Measurements from ENCODE around the gene EGR4.
A peak's percentile ranks its signal among the peaks of the same experiment; 100 is the strongest.

Gene EGR4

DNA sequence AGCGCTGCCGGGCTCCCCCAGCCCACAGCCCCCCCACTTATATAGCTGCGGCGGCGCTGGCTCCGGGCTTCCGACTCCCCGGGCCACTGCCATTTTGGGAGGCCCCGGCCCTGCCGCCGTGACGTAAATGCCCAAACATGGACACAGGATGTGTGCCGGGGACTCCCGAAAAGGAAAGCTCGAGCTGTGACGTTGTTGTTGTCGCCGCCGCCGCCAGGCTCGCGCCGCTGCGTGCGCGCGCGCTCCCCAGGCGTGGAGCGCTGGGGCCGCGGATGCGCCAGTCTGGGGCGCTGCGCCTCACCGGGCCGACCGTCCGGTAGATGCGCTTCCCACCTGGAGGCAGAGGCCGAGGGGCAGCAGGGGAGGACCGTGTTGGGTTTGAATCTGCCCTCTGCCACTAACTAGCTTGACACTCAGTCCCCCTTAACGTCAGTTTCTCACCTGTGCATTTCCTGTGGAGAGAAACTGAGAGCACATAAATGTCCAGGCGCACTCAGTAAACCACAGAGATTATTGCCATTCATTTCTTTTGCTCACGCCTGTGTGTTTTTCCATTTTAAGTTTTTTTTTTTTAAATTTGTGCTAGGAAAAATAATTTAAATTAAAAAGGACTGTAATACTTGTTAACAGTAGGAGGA is at the start of gene EGR4:
Gene EGR4 (minus strand): TSS at position 15 of the 638 bp plus-strand sequence. CDS start 231 bp downstream, outside the sequence.
- Histone ChIP-seq H3K36me3 (ENCODE audit: control insufficient read depth in 2 of 2, insufficient read depth in 2 of 2, low read length in 2 of 2) (no peaks in the 10 kb centered on the region), H3K27ac (ENCODE audit: low read length) (no peak within 1 kb of the TSS), H3K27me3 (ENCODE audit: control insufficient read depth in 1 of 2, insufficient read depth in 2 of 2, low read length in 2 of 2) (peaks cover 60 to 64% of the 10 kb centered on the region in 2 donors), H3K4me1 (ENCODE audit: control insufficient read depth, insufficient read depth, low read length) (peaks cover 13% of the 10 kb centered on the region), H3K4me3 (ENCODE audit: low read length in 2 of 2) (peak within 1 kb of the TSS; percentile 59 to 69), H3K9ac (ENCODE audit: low read length in 2 of 2) (no peak within 1 kb of the TSS), H3K9me3 (ENCODE audit: control insufficient read depth in 2 of 2, low read length in 2 of 2) (peaks cover 3 to 4% of the 10 kb centered on the region in 2 donors)

DNA sequence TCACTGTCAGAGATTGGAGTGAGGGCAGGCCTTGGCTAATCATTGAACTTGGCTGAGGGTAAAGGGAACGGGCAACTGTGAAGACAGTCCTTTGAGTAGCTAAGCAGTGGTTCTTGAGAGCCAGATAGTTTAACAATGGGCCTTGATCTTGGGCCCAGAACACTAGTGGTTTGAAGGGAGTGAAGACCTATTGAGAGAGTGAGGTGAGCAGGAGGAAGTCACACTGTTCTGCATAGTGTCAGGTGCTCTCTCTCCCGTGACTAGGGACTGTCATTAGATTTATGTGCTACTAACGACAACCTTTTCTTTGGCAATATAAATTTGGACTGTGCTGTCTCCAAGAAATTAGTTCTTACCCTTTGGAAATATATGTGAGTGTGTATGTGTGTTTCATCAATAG is 47.7 kb upstream of the EGR4 start:
- no peak overlapping the region for H3K9ac ChIP-seq (ENCODE audit: low read length in 2 of 2)
- H3K27me3 ChIP-seq (ENCODE audit: control insufficient read depth in 1 of 2, insufficient read depth in 2 of 2, low read length in 2 of 2) = no peaks in the 10 kb centered on the region
- no peak overlapping the region for H3K4me3 ChIP-seq (ENCODE audit: low read length in 2 of 2)
- no peaks in the 10 kb centered on the region for H3K36me3 ChIP-seq (ENCODE audit: control insufficient read depth in 2 of 2, insufficient read depth in 2 of 2, low read length in 2 of 2)
- no peaks in the 10 kb centered on the region for H3K4me1 ChIP-seq (ENCODE audit: control insufficient read depth, insufficient read depth, low read length)
- H3K27ac ChIP-seq (ENCODE audit: low read length) = no peak overlapping the region
- no peaks in the 10 kb centered on the region for H3K9me3 ChIP-seq (ENCODE audit: control insufficient read depth in 2 of 2, low read length in 2 of 2)

DNA sequence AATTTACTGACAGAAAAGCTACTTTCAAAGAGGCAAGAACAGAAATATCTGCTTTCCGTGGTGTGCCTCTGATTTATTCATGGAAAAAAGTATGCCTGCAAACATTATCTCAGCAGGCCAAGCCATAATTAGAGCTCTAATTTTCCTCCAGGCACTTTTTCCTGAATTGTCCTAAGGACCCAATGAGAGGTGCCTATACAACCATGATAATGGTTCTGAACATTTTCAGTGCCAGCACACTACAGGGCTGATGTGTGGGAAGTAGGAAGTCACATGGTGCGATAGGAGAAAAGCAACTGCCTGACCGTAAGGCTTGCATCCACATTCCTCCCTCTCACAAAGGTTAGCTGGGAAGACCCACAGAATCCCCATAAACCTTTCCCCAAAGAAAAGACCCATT is 45.9 kb upstream of the EGR4 start:
- peaks cover 0 to 2% of the 10 kb centered on the region in 2 donors for H3K9me3 ChIP-seq (ENCODE audit: control insufficient read depth in 2 of 2, low read length in 2 of 2)
- no peak overlapping the region for H3K27ac ChIP-seq (ENCODE audit: low read length)
- H3K4me1 ChIP-seq (ENCODE audit: control insufficient read depth, insufficient read depth, low read length) = no peaks in the 10 kb centered on the region
- no peak overlapping the region for H3K4me3 ChIP-seq (ENCODE audit: low read length in 2 of 2)
- H3K27me3 ChIP-seq (ENCODE audit: control insufficient read depth in 1 of 2, insufficient read depth in 2 of 2, low read length in 2 of 2) = no peaks in the 10 kb centered on the region
- no peaks in the 10 kb centered on the region for H3K36me3 ChIP-seq (ENCODE audit: control insufficient read depth in 2 of 2, insufficient read depth in 2 of 2, low read length in 2 of 2)
- H3K9ac ChIP-seq (ENCODE audit: low read length in 2 of 2) = no peak overlapping the region

DNA sequence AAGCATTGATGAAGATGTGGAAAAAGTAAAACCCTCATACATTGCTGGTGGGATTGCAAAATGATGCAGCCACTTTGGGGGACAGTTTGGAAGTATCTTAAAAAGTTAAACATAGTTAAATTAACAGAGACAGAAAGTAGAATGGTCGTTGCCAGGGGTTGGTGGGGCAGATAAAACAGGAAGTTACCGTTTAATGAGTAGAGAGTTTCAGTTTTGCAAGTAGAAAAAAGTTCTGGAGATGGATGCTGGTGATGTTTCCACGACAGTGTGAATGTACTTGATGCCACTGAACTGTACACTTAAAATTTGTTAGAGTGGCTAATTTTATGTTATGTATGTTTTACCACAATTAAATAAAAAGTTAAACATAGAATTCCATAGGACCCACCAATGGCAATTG is 44.5 kb upstream of the EGR4 start:
- Histone ChIP-seq H3K9ac (ENCODE audit: low read length in 2 of 2) (no peak overlapping the region), H3K9me3 (ENCODE audit: control insufficient read depth in 2 of 2, low read length in 2 of 2) (peaks cover 0 to 2% of the 10 kb centered on the region in 2 donors), H3K27me3 (ENCODE audit: control insufficient read depth in 1 of 2, insufficient read depth in 2 of 2, low read length in 2 of 2) (no peaks in the 10 kb centered on the region), H3K36me3 (ENCODE audit: control insufficient read depth in 2 of 2, insufficient read depth in 2 of 2, low read length in 2 of 2) (no peaks in the 10 kb centered on the region), H3K4me3 (ENCODE audit: low read length in 2 of 2) (no peak overlapping the region), H3K4me1 (ENCODE audit: control insufficient read depth, insufficient read depth, low read length) (no peaks in the 10 kb centered on the region), H3K27ac (ENCODE audit: low read length) (no peak overlapping the region)

DNA sequence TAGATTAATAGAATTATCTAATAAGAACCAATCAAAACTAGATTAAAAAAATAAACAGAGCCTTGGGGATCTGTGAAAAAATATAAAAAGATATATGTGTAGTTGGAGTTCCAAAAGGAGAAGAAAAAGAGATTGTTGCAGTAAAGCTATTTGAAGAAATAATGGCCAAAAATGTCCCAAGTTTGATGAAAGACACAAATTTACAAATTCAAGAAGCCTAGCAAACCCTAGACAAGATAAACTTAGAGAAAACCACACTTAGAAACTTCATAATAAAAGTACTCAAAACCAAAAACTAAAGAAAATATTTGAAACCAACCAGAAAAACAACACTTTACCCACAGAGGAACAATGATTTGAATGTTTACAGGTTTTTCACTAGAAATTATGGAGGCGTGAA is 41.3 kb upstream of the EGR4 start:
- Histone ChIP-seq H3K9me3 (ENCODE audit: control insufficient read depth in 2 of 2, low read length in 2 of 2) (peaks cover 0 to 2% of the 10 kb centered on the region in 2 donors), H3K4me3 (ENCODE audit: low read length in 2 of 2) (no peak overlapping the region), H3K27me3 (ENCODE audit: control insufficient read depth in 1 of 2, insufficient read depth in 2 of 2, low read length in 2 of 2) (no peaks in the 10 kb centered on the region), H3K9ac (ENCODE audit: low read length in 2 of 2) (no peak overlapping the region), H3K27ac (ENCODE audit: low read length) (no peak overlapping the region), H3K4me1 (ENCODE audit: control insufficient read depth, insufficient read depth, low read length) (no peaks in the 10 kb centered on the region), H3K36me3 (ENCODE audit: control insufficient read depth in 2 of 2, insufficient read depth in 2 of 2, low read length in 2 of 2) (no peaks in the 10 kb centered on the region)

GRCh38 chr2:73334045-73334444 is 40.7 kb upstream of the EGR4 start:
- no peaks in the 10 kb centered on the region for H3K36me3 ChIP-seq (ENCODE audit: control insufficient read depth in 2 of 2, insufficient read depth in 2 of 2, low read length in 2 of 2)
- peaks cover 0 to 2% of the 10 kb centered on the region in 2 donors for H3K9me3 ChIP-seq (ENCODE audit: control insufficient read depth in 2 of 2, low read length in 2 of 2)
- no peaks in the 10 kb centered on the region for H3K4me1 ChIP-seq (ENCODE audit: control insufficient read depth, insufficient read depth, low read length)
- H3K9ac ChIP-seq (ENCODE audit: low read length in 2 of 2) = no peak overlapping the region
- no peak overlapping the region for H3K27ac ChIP-seq (ENCODE audit: low read length)
- H3K27me3 ChIP-seq (ENCODE audit: control insufficient read depth in 1 of 2, insufficient read depth in 2 of 2, low read length in 2 of 2) = no peaks in the 10 kb centered on the region
- no peak overlapping the region for H3K4me3 ChIP-seq (ENCODE audit: low read length in 2 of 2)

- Histone ChIP-seq H3K9me3 (ENCODE audit: control insufficient read depth in 2 of 2, low read length in 2 of 2) (peaks cover 0 to 2% of the 10 kb centered on the region in 2 donors), H3K36me3 (ENCODE audit: control insufficient read depth in 2 of 2, insufficient read depth in 2 of 2, low read length in 2 of 2) (no peaks in the 10 kb centered on the region), H3K9ac (ENCODE audit: low read length in 2 of 2) (no peak overlapping the region), H3K4me1 (ENCODE audit: control insufficient read depth, insufficient read depth, low read length) (no peaks in the 10 kb centered on the region), H3K4me3 (ENCODE audit: low read length in 2 of 2) (no peak overlapping the region), H3K27ac (ENCODE audit: low read length) (no peak overlapping the region), H3K27me3 (ENCODE audit: control insufficient read depth in 1 of 2, insufficient read depth in 2 of 2, low read length in 2 of 2) (no peaks in the 10 kb centered on the region)
Observed at GRCh38 chr2:73333564-73333963, 40.2 kb upstream of the EGR4 start.

DNA sequence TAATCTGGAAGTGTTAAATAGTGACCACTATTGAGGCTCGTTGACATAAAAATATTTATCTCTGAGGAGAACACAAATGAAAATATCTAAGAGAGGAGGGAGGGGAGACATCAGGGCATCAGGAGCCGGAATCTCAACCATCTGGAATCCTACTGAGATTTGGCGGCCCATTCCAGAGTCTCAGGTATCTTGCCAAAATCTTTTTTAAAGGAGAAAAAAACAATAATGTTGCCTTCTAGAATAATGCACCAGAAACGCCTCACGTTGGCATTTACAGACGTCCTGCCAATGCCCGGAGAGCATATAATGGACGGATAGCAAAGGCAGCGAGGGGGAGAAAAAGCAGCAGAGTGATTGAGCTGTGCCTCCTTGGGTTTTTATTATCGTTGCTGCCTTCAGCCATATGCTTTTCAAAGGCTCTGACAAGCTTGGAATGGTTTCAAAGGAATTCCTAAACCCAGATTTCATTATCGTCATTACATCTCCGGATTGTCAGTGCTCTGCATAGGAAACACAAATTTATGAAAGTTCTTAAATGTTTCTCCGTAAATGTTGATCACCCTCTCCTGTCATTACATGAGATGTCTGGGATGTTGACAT is 30.9 kb upstream of the EGR4 start:
- Histone ChIP-seq H3K4me3 (ENCODE audit: low read length in 2 of 2) (no peak overlapping the region), H3K27me3 (ENCODE audit: control insufficient read depth in 1 of 2, insufficient read depth in 2 of 2, low read length in 2 of 2) (peaks cover 6 to 10% of the 10 kb centered on the region in 2 donors), H3K9me3 (ENCODE audit: control insufficient read depth in 2 of 2, low read length in 2 of 2) (no peaks in the 10 kb centered on the region)

GRCh38 chr2:73323551-73323950 is 30.2 kb upstream of the EGR4 start:
- no peaks in the 10 kb centered on the region for H3K4me1 ChIP-seq (ENCODE audit: control insufficient read depth, insufficient read depth, low read length)
- H3K27ac ChIP-seq (ENCODE audit: low read length) = no peak overlapping the region
- no peaks in the 10 kb centered on the region for H3K36me3 ChIP-seq (ENCODE audit: control insufficient read depth in 2 of 2, insufficient read depth in 2 of 2, low read length in 2 of 2)
- H3K9me3 ChIP-seq (ENCODE audit: control insufficient read depth in 2 of 2, low read length in 2 of 2) = no peaks in the 10 kb centered on the region
- peaks cover 6 to 10% of the 10 kb centered on the region in 2 donors for H3K27me3 ChIP-seq (ENCODE audit: control insufficient read depth in 1 of 2, insufficient read depth in 2 of 2, low read length in 2 of 2)
- no peak overlapping the region for H3K9ac ChIP-seq (ENCODE audit: low read length in 2 of 2)
- H3K4me3 ChIP-seq (ENCODE audit: low read length in 2 of 2) = no peak overlapping the region

More for the DNA sequence above, 30.9 kb upstream of the EGR4 start:
- Histone ChIP-seq H3K4me1 (ENCODE audit: control insufficient read depth, insufficient read depth, low read length) (no peaks in the 10 kb centered on the region), H3K27ac (ENCODE audit: low read length) (no peak overlapping the region), H3K36me3 (ENCODE audit: control insufficient read depth in 2 of 2, insufficient read depth in 2 of 2, low read length in 2 of 2) (no peaks in the 10 kb centered on the region), H3K9ac (ENCODE audit: low read length in 2 of 2) (no peak overlapping the region)

DNA sequence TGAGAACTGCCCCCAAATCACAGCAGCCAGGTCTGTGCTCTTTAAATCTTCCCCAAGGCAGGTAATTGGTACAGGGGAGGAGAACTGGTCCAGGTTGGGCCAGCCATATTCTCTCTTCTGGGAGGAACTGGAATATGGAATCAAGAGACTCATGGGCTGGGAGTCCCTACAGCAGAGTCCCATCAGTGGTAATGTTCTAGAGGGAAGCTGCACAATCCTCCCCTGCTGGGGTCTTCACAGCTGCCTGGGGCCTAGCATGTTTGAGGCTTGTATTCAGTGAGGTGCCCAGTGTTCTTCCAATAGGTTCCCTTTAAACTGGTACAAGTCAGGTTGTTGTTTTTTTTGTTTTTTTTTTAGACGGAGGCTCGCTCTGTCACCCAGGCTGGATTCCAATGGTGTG is 21.1 kb upstream of the EGR4 start:
- no peak overlapping the region for H3K4me3 ChIP-seq (ENCODE audit: low read length in 2 of 2)
- H3K4me1 ChIP-seq (ENCODE audit: control insufficient read depth, insufficient read depth, low read length) = no peaks in the 10 kb centered on the region
- H3K27me3 ChIP-seq (ENCODE audit: control insufficient read depth in 1 of 2, insufficient read depth in 2 of 2, low read length in 2 of 2) = peaks cover 0 to 2% of the 10 kb centered on the region in 2 donors
- H3K36me3 ChIP-seq (ENCODE audit: control insufficient read depth in 2 of 2, insufficient read depth in 2 of 2, low read length in 2 of 2) = no peaks in the 10 kb centered on the region
- H3K9me3 ChIP-seq (ENCODE audit: control insufficient read depth in 2 of 2, low read length in 2 of 2) = no peaks in the 10 kb centered on the region
- H3K27ac ChIP-seq (ENCODE audit: low read length) = no peak overlapping the region
- H3K9ac ChIP-seq (ENCODE audit: low read length in 2 of 2) = no peak overlapping the region

- H3K27ac ChIP-seq (ENCODE audit: low read length) = no peak overlapping the region
- H3K4me1 ChIP-seq (ENCODE audit: control insufficient read depth, insufficient read depth, low read length) = no peaks in the 10 kb centered on the region
- no peaks in the 10 kb centered on the region for H3K36me3 ChIP-seq (ENCODE audit: control insufficient read depth in 2 of 2, insufficient read depth in 2 of 2, low read length in 2 of 2)
- no peak overlapping the region for H3K9ac ChIP-seq (ENCODE audit: low read length in 2 of 2)
- H3K4me3 ChIP-seq (ENCODE audit: low read length in 2 of 2) = no peak overlapping the region
- H3K27me3 ChIP-seq (ENCODE audit: control insufficient read depth in 1 of 2, insufficient read depth in 2 of 2, low read length in 2 of 2) = peaks cover 0 to 2% of the 10 kb centered on the region in 2 donors
- no peaks in the 10 kb centered on the region for H3K9me3 ChIP-seq (ENCODE audit: control insufficient read depth in 2 of 2, low read length in 2 of 2)
Observed at GRCh38 chr2:73307720-73308119, 14.4 kb upstream of the EGR4 start.
